ENCODE results near the gene BCAN. TPM values are rescaled to one million over a fixed set of nuclear protein-coding genes. Genes with fewer than 3 reads are reported as not detected.

BCAN gene
- total RNA-seq, 1 experiment from 2014 or later = not detected

- Histone ChIP-seq H3K9me3 (replicated peaks) (no peaks in the 10 kb centered on the region), H3K27me3 (replicated peaks) (no peaks in the 10 kb centered on the region), H3K36me3 (no peaks in the 10 kb centered on the region), H3K27ac (no peak overlapping the region), H3K4me1 (replicated peaks) (peaks cover 23% of the 10 kb centered on the region), H3K4me3 (no peak overlapping the region)
- no peak for DNase-seq (ENCODE audit: low read depth in 1 of 2, low spot score in 2 of 2)
These were observed 50.6 kb downstream of the BCAN start for GRCh38 chr1:156692441-156692924.

- Histone ChIP-seq H3K4me3 (no peak overlapping the region), H3K4me1 (replicated peaks) (peaks cover 23% of the 10 kb centered on the region), H3K27me3 (replicated peaks) (no peaks in the 10 kb centered on the region), H3K9me3 (replicated peaks) (no peaks in the 10 kb centered on the region), H3K36me3 (no peaks in the 10 kb centered on the region), H3K27ac (no peak overlapping the region)
- DNase-seq (ENCODE audit: low read depth in 1 of 2, low spot score in 2 of 2) = no peak
These were observed 51.3 kb downstream of the BCAN start for GRCh38 chr1:156692925-156693847.

GRCh38 chr1:156693848-156694689 lies 52.2 kb downstream of the BCAN start:
- Histone ChIP-seq H3K4me3 (no peak overlapping the region), H3K27me3 (replicated peaks) (no peaks in the 10 kb centered on the region), H3K27ac (no peak overlapping the region), H3K9me3 (replicated peaks) (no peaks in the 10 kb centered on the region), H3K36me3 (no peaks in the 10 kb centered on the region), H3K4me1 (replicated peaks) (peaks cover 22% of the 10 kb centered on the region)
- no peak for DNase-seq (ENCODE audit: low read depth in 1 of 2, low spot score in 2 of 2)

- no peak for DNase-seq (ENCODE audit: low read depth in 1 of 2, low spot score in 2 of 2)
- no peaks in the 10 kb centered on the region for H3K27me3 ChIP-seq (replicated peaks)
- no peak overlapping the region for H3K27ac ChIP-seq
- no peaks in the 10 kb centered on the region for H3K9me3 ChIP-seq (replicated peaks)
- H3K36me3 ChIP-seq = no peaks in the 10 kb centered on the region
- H3K4me1 ChIP-seq (replicated peaks) = peaks cover 17% of the 10 kb centered on the region
- H3K4me3 ChIP-seq = no peak overlapping the region
These were observed 52.7 kb downstream of the BCAN start for GRCh38 chr1:156694690-156694962.

GRCh38 chr1:156696755-156697154 lies 54.8 kb downstream of the BCAN start:
- peaks cover 2% of the 10 kb centered on the region; the same call in 1 of the 2 replicates for H3K4me1 ChIP-seq (replicated peaks)
- H3K36me3 ChIP-seq = no peaks in the 10 kb centered on the region
- no peaks in the 10 kb centered on the region for H3K27me3 ChIP-seq (replicated peaks)
- H3K4me3 ChIP-seq = no peak overlapping the region
- H3K9me3 ChIP-seq (replicated peaks) = no peaks in the 10 kb centered on the region
- H3K27ac ChIP-seq = no peak overlapping the region
- DNase-seq (ENCODE audit: low read depth in 1 of 2, low spot score in 2 of 2) = no peak

- no peaks in the 10 kb centered on the region for H3K9me3 ChIP-seq (replicated peaks)
- H3K27ac ChIP-seq = no peak overlapping the region
- H3K4me3 ChIP-seq = no peak overlapping the region
These were observed 55.6 kb downstream of the BCAN start for GRCh38 chr1:156697481-156697880.

GRCh38 chr1:156698995-156699394 lies 57.1 kb downstream of the BCAN start:
- DNase-seq (ENCODE audit: low read depth in 1 of 2, low spot score in 2 of 2) = no peak
- H3K4me1 ChIP-seq (replicated peaks) = no peaks in the 10 kb centered on the region
- no peaks in the 10 kb centered on the region for H3K36me3 ChIP-seq
- no peaks in the 10 kb centered on the region for H3K27me3 ChIP-seq (replicated peaks)
- no peak overlapping the region for H3K27ac ChIP-seq
- H3K4me3 ChIP-seq = no peak overlapping the region
- no peaks in the 10 kb centered on the region for H3K9me3 ChIP-seq (replicated peaks)

More at GRCh38 chr1:156697481-156697880, 55.6 kb downstream of the BCAN start:
- Histone ChIP-seq H3K27me3 (replicated peaks) (no peaks in the 10 kb centered on the region), H3K36me3 (no peaks in the 10 kb centered on the region), H3K4me1 (replicated peaks) (no peaks in the 10 kb centered on the region)
- no peak for DNase-seq (ENCODE audit: low read depth in 1 of 2, low spot score in 2 of 2)

- H3K4me1 ChIP-seq (replicated peaks) = peaks cover 18% of the 10 kb centered on the region
- no peak overlapping the region for H3K27ac ChIP-seq
- no peaks in the 10 kb centered on the region for H3K36me3 ChIP-seq
- DNase-seq (ENCODE audit: low read depth in 1 of 2, low spot score in 2 of 2) = no peak
- H3K9me3 ChIP-seq (replicated peaks) = no peaks in the 10 kb centered on the region
- H3K4me3 ChIP-seq = no peak overlapping the region
- H3K27me3 ChIP-seq (replicated peaks) = no peaks in the 10 kb centered on the region; the same call in 1 of the 2 replicates
These were observed 59.0 kb downstream of the BCAN start for GRCh38 chr1:156700736-156701531.

- Histone ChIP-seq H3K9me3 (replicated peaks) (no peaks in the 10 kb centered on the region), H3K4me3 (no peak overlapping the region), H3K36me3 (no peaks in the 10 kb centered on the region), H3K27me3 (replicated peaks) (no peaks in the 10 kb centered on the region; the same call in none of the 2 replicates), H3K4me1 (replicated peaks) (peaks cover 41% of the 10 kb centered on the region), H3K27ac (no peak overlapping the region)
- DNase-seq (ENCODE audit: low read depth in 1 of 2, low spot score in 2 of 2) = no peak
These were observed 61.4 kb downstream of the BCAN start for GRCh38 chr1:156703336-156703735.

- Histone ChIP-seq H3K4me3 (no peak overlapping the region), H3K27me3 (replicated peaks) (no peaks in the 10 kb centered on the region; the same call in none of the 2 replicates), H3K9me3 (replicated peaks) (no peaks in the 10 kb centered on the region), H3K27ac (no peak overlapping the region), H3K36me3 (no peaks in the 10 kb centered on the region), H3K4me1 (replicated peaks) (peaks cover 45% of the 10 kb centered on the region)
- no peak for DNase-seq (ENCODE audit: low read depth in 1 of 2, low spot score in 2 of 2)
These were observed 61.8 kb downstream of the BCAN start for GRCh38 chr1:156703741-156704140.

GRCh38 chr1:156704166-156704711 lies 62.3 kb downstream of the BCAN start:
- H3K4me3 ChIP-seq = no peak overlapping the region
- no peak overlapping the region for H3K27ac ChIP-seq
- H3K9me3 ChIP-seq (replicated peaks) = no peaks in the 10 kb centered on the region
- H3K4me1 ChIP-seq (replicated peaks) = peaks cover 47% of the 10 kb centered on the region
- DNase-seq (ENCODE audit: low read depth in 1 of 2, low spot score in 2 of 2) = no peak
- no peaks in the 10 kb centered on the region for H3K36me3 ChIP-seq
- H3K27me3 ChIP-seq (replicated peaks) = no peaks in the 10 kb centered on the region; the same call in none of the 2 replicates

GRCh38 chr1:156704930-156705320 lies 63.0 kb downstream of the BCAN start:
- H3K27ac ChIP-seq = no peak overlapping the region
- no peaks in the 10 kb centered on the region for H3K9me3 ChIP-seq (replicated peaks)
- DNase-seq (ENCODE audit: low read depth in 1 of 2, low spot score in 2 of 2) = peak; percentile 67 to 78
- H3K36me3 ChIP-seq = no peaks in the 10 kb centered on the region
- H3K4me1 ChIP-seq (replicated peaks) = peaks cover 54% of the 10 kb centered on the region
- H3K4me3 ChIP-seq = no peak overlapping the region; the same call in 1 of the 2 replicates
- H3K27me3 ChIP-seq (replicated peaks) = no peaks in the 10 kb centered on the region; the same call in none of the 2 replicates

GRCh38 chr1:156705321-156705917 lies 63.5 kb downstream of the BCAN start, which contains the start of gene CRABP2:
TSS of gene CRABP2 (minus strand) at chr1:156705583. CDS start at chr1:156705446, 137 bp downstream.
- no peaks in the 10 kb centered on the region for H3K9me3 ChIP-seq (replicated peaks)
- H3K4me1 ChIP-seq (replicated peaks) = peaks cover 59% of the 10 kb centered on the region
- no peak within 1 kb of the TSS; the same call in 1 of the 2 replicates for H3K4me3 ChIP-seq
- H3K36me3 ChIP-seq = no peaks in the 10 kb centered on the region
- no peak for DNase-seq (ENCODE audit: low read depth in 1 of 2, low spot score in 2 of 2)
- H3K27me3 ChIP-seq (replicated peaks) = no peaks in the 10 kb centered on the region; the same call in none of the 2 replicates
- H3K27ac ChIP-seq = no peak within 1 kb of the TSS
